GM19328 (cell line): Measurements from ENCODE around the gene ZNFX1.
A peak's percentile ranks its signal among the peaks of the same experiment; 100 is the strongest.
"Not testable (repeated sequence)": the region's sequence is repeated elsewhere in the genome, so short reads cannot be mapped to it uniquely, and the experiment has no call there.

Experiments
- ATAC-seq: cut with Tn5 transposase; IDR thresholded peaks from one replicate; pipeline ENCODE4 v1.9.1; 2021; ENCODE audit warnings: mild to moderate bottlenecking, moderate library complexity; ENCODE audit not compliant: unreplicated experiment

The ZNFX1 gene

GRCh38 chr20:49252556-49253350 lies 25.1 kb downstream of the ZNFX1 start:
- ATAC-seq, result no peak

- ATAC-seq, result no peak
Measured at GRCh38 chr20:49248879-49249665, 28.8 kb downstream of the ZNFX1 start.

GRCh38 chr20:49248301-49248700 lies 29.6 kb downstream of the ZNFX1 start:
- no peak for ATAC-seq

- no peak for ATAC-seq
Measured at GRCh38 chr20:49247792-49248191, 30.1 kb downstream of the ZNFX1 start.

GRCh38 chr20:49247169-49247723 lies 30.6 kb downstream of the ZNFX1 start:
- no peak for ATAC-seq

GRCh38 chr20:49245921-49246740 lies 31.7 kb downstream of the ZNFX1 start:
- no peak for ATAC-seq

GRCh38 chr20:49237531-49237930 lies 40.3 kb downstream of the ZNFX1 start:
- no peak for ATAC-seq

GRCh38 chr20:49236301-49236700 lies 41.6 kb downstream of the ZNFX1 start:
- ATAC-seq, result no peak

GRCh38 chr20:49234831-49235230 lies 43.0 kb downstream of the ZNFX1 start:
- ATAC-seq, result no peak

- ATAC-seq, result no peak
Measured at GRCh38 chr20:49233226-49233625, 44.6 kb downstream of the ZNFX1 start.

GRCh38 chr20:49231471-49231870 lies 46.4 kb downstream of the ZNFX1 start:
- ATAC-seq, result no peak

GRCh38 chr20:49230561-49231133 lies 47.2 kb downstream of the ZNFX1 start:
- ATAC-seq, result no peak

GRCh38 chr20:49230021-49230420 lies 47.8 kb downstream of the ZNFX1 start:
- no peak for ATAC-seq

GRCh38 chr20:49229381-49229780 lies 48.5 kb downstream of the ZNFX1 start:
- no peak for ATAC-seq

- no peak for ATAC-seq
Measured at GRCh38 chr20:49228676-49229075, 49.2 kb downstream of the ZNFX1 start.

GRCh38 chr20:49225896-49226295 lies 52.0 kb downstream of the ZNFX1 start:
- ATAC-seq, result no peak

- ATAC-seq, result no peak
Measured at GRCh38 chr20:49219924-49220831, 57.7 kb downstream of the ZNFX1 start.

GRCh38 chr20:49219091-49219923 lies 58.5 kb downstream of the ZNFX1 start, which contains the start of gene DDX27:
Gene DDX27 (plus strand): TSS chr20:49219416. CDS start chr20:49219449, 33 bp downstream.
- peak; percentile 85 for ATAC-seq

GRCh38 chr20:49218739-49219090 lies 59.1 kb downstream of the ZNFX1 start:
- not testable (repeated sequence) for ATAC-seq
